Esophagus muscularis mucosa (tissue), 4 donors: ENCODE measurements around the gene AP3S2.

Experiments used
- CTCF ChIP-seq, 3 experiments: fragments of 200-600 bp in 2 of 3; fragments of 450-650 bp in 1 of 3; sonication (generic) in 2 of 3; IDR thresholded peaks; one replicate each; pipeline ENCODE4 v1.5.1; 2017 to 2019; ENCODE audit warnings: antibody characterized with exemption in 3 of 3, mild to moderate bottlenecking in 2 of 3, moderate library complexity in 1 of 3
- EP300 ChIP-seq: sonication (generic); formaldehyde crosslinking; IDR thresholded peaks from one replicate; pipeline ENCODE4 v1.6.1; 2017; ENCODE audit warnings: antibody characterized with exemption
- POLR2A ChIP-seq: fragments of 450-650 bp; IDR thresholded peaks from one replicate; pipeline ENCODE4 v1.6.1; 2017; ENCODE audit warnings: antibody characterized with exemption, moderate library complexity, mild to moderate bottlenecking, low read depth
- POLR2AphosphoS5 ChIP-seq, 2 donors: sonication (generic); formaldehyde crosslinking; IDR thresholded peaks; one replicate each; pipeline ENCODE4 v1.6.1; 2017; ENCODE audit warnings: antibody characterized with exemption in 2 of 2

DNA sequence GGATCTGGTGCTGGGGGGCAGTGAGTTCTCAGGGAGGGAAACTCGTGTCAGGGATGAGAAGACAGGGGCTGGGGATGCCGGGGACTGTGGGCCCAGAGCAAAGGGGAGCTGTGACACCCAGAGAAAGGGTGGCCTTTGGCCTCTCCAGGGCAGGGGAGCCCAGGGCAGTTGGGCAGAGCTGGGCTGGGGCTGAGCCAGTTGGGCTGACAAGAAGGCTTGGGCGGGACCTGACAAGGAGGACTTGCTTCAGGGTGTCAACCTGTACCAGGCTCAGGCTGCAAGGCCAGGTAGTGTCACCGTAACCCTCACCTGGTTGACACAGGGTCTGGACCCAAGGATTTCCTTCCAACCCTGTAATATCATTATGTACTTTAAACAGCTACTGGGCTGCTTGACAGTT is 66.0 kb downstream of the AP3S2 start:
- no peak for TF ChIP-seq POLR2A
- no peak for TF ChIP-seq EP300
- no peak for TF ChIP-seq CTCF (IDR thresholded peaks at IDR 0.05)
- TF ChIP-seq POLR2AphosphoS5 (IDR thresholded peaks at IDR 0.05), result no peak
